H9 (cell line): ENCODE measurements around the gene SPTBN4. TPM values are rescaled to one million over a fixed set of nuclear protein-coding genes. Genes with fewer than 3 reads are reported as not detected.

Source experiments
- DNase-seq: peaks from one replicate; pipeline ENCODE4 v3.0.0-alpha.2; 2017
- H2AFZ ChIP-seq: one replicate; pipeline ENCODE4 v1.6.1; 2013; ENCODE audit warnings: mild to moderate bottlenecking, low read length, control low read depth, moderate library complexity
- H2AK5ac ChIP-seq: 2 replicates; pipeline ENCODE4 v1.6.1; 2013; ENCODE audit warnings: low read length, control low read depth, mixed read lengths; ENCODE audit not compliant: insufficient read length
- H2BK120ac ChIP-seq: one replicate; pipeline ENCODE4 v1.6.1; 2013; ENCODE audit warnings: low read depth, mild to moderate bottlenecking, low read length, control low read depth, inconsistent platforms; ENCODE audit not compliant: poor library complexity, severe bottlenecking
- H2BK12ac ChIP-seq: 2 replicates; pipeline ENCODE4 v1.6.1; 2013; ENCODE audit warnings: low read length, control low read depth, mixed read lengths, low read depth; ENCODE audit not compliant: insufficient read length
- H2BK15ac ChIP-seq: 2 replicates; pipeline ENCODE4 v1.6.1; 2013; ENCODE audit warnings: low read depth, low read length, control low read depth
- H2BK20ac ChIP-seq: one replicate; pipeline ENCODE4 v1.6.1; 2013; ENCODE audit warnings: low read depth, mild to moderate bottlenecking, low read length, control low read depth, inconsistent platforms; ENCODE audit not compliant: poor library complexity, severe bottlenecking
- H2BK5ac ChIP-seq: 2 replicates; pipeline ENCODE4 v1.6.1; 2013; ENCODE audit warnings: low read length, control low read depth, mixed read lengths; ENCODE audit not compliant: insufficient read length
- H3K14ac ChIP-seq: 2 replicates; pipeline ENCODE4 v1.6.1; 2013; ENCODE audit warnings: low read length, control low read depth; ENCODE audit not compliant: insufficient read depth
- H3K18ac ChIP-seq: 2 replicates; pipeline ENCODE4 v1.6.1; 2013; ENCODE audit warnings: low read depth, mild to moderate bottlenecking, mixed read lengths, low read length, control low read depth; ENCODE audit not compliant: insufficient read length
- H3K23ac ChIP-seq: 2 replicates; pipeline ENCODE4 v1.6.1; 2013; ENCODE audit warnings: low read length, control low read depth, mixed read lengths, low read depth; ENCODE audit not compliant: insufficient read length
- H3K23me2 ChIP-seq: 2 replicates; pipeline ENCODE4 v1.6.1; 2013; ENCODE audit warnings: low read depth, mild to moderate bottlenecking, mixed read lengths, low read length, control low read depth; ENCODE audit not compliant: insufficient read length, poor library complexity, severe bottlenecking
- H3K27ac ChIP-seq: 2 replicates; pipeline ENCODE4 v1.5.1; 2013; ENCODE audit warnings: low read length, control low read depth, mixed read lengths, low read depth; ENCODE audit not compliant: insufficient read length
- H3K27me3 ChIP-seq: 2 replicates; pipeline ENCODE4 v1.6.1; 2013; ENCODE audit warnings: low read length, control low read depth, inconsistent platforms; ENCODE audit not compliant: insufficient read depth
- H3K4ac ChIP-seq: 2 replicates; pipeline ENCODE4 v1.6.1; 2013; ENCODE audit warnings: low read depth, mild to moderate bottlenecking, control low read depth, inconsistent platforms, low read length, moderate library complexity
- H3K4me1 ChIP-seq: 2 replicates; pipeline ENCODE4 v1.6.1; 2013; ENCODE audit warnings: low read length, control low read depth, inconsistent platforms; ENCODE audit not compliant: insufficient read depth
- H3K4me2 ChIP-seq: 2 replicates; pipeline ENCODE4 v1.6.1; 2013; ENCODE audit warnings: low read length, control low read depth, mixed read lengths; ENCODE audit not compliant: insufficient read length, insufficient read depth
- H3K56ac ChIP-seq: 2 replicates; pipeline ENCODE4 v1.6.1; 2013; ENCODE audit warnings: low read depth, mild to moderate bottlenecking, mixed read lengths, low read length, control low read depth; ENCODE audit not compliant: insufficient read length
- H3K79me1 ChIP-seq: 2 replicates; pipeline ENCODE4 v1.6.1; 2013; ENCODE audit warnings: low read depth, mild to moderate bottlenecking, moderate library complexity, low read length, control low read depth, inconsistent platforms; ENCODE audit not compliant: insufficient read depth, poor library complexity, severe bottlenecking
- H3K79me2 ChIP-seq: 2 replicates; pipeline ENCODE4 v1.6.1; 2013; ENCODE audit warnings: low read length, control low read depth, inconsistent platforms; ENCODE audit not compliant: insufficient read depth
- H3K9ac ChIP-seq: 2 replicates; pipeline ENCODE4 v1.6.1; 2013; ENCODE audit warnings: low read length, control low read depth, mixed read lengths; ENCODE audit not compliant: insufficient read length; ENCODE audit errors: extremely low read depth
- H3K9me3 ChIP-seq: one replicate; pipeline ENCODE4 v1.6.1; 2013; ENCODE audit warnings: low read depth, low read length, inconsistent platforms; ENCODE audit not compliant: control insufficient read depth
- H3T11ph ChIP-seq: one replicate; pipeline ENCODE4 v1.6.1; 2013; ENCODE audit warnings: mild to moderate bottlenecking, low read length, control low read depth, inconsistent platforms
- H4K20me1 ChIP-seq: one replicate; pipeline ENCODE4 v1.6.1; 2013; ENCODE audit not compliant: control insufficient read depth, insufficient read length, insufficient read depth
- H4K5ac ChIP-seq: 2 replicates; pipeline ENCODE4 v1.6.1; 2013; ENCODE audit warnings: low read depth, mild to moderate bottlenecking, mixed read lengths, low read length, control low read depth; ENCODE audit not compliant: insufficient read length
- H4K8ac ChIP-seq: replicated peaks from 2 replicates; pipeline ENCODE4 v1.6.1; 2013; ENCODE audit warnings: low read length, control low read depth, mixed read lengths, low read depth; ENCODE audit not compliant: insufficient read length
- H4K91ac ChIP-seq: 2 replicates; pipeline ENCODE4 v1.6.1; 2013; ENCODE audit warnings: low read depth, mild to moderate bottlenecking, moderate library complexity, mixed read lengths, low read length, control low read depth; ENCODE audit not compliant: insufficient read length
- H3K27ac Mint-ChIP-seq, 3 experiments: 2 replicates in 2 of 3; 3 replicates in 1 of 3; pipeline ENCODE4 v1.8.0; 2020 to 2021; ENCODE audit warnings: mixed read lengths in 3 of 3, mild to moderate bottlenecking in 1 of 3, moderate library complexity in 1 of 3
- H3K27me3 Mint-ChIP-seq: 2 replicates; pipeline ENCODE4 v1.8.0; 2021; ENCODE audit warnings: low read depth, mild to moderate bottlenecking, moderate library complexity, mixed read lengths
- H3K36me3 Mint-ChIP-seq, 3 experiments: 2 replicates in 2 of 3; 3 replicates in 1 of 3; pipeline ENCODE4 v1.8.0; 2020 to 2021; ENCODE audit warnings: low read depth in 3 of 3, mixed read lengths in 3 of 3; ENCODE audit not compliant: insufficient read depth in 1 of 3
- H3K4me1 Mint-ChIP-seq, 2 experiments: 2 replicates each; pipeline ENCODE4 v1.8.0; 2020; ENCODE audit warnings: mixed read lengths in 2 of 2
- H3K4me3 Mint-ChIP-seq, 2 experiments: 2 replicates in 1 of 2; 3 replicates in 1 of 2; pipeline ENCODE4 v1.8.0; 2020 to 2021; ENCODE audit warnings: mild to moderate bottlenecking in 2 of 2, mixed read lengths in 2 of 2, moderate library complexity in 1 of 2
- H3K9me3 Mint-ChIP-seq, 2 experiments: 2 replicates in 1 of 2; 3 replicates in 1 of 2; pipeline ENCODE4 v1.8.0; 2020; ENCODE audit warnings: mild to moderate bottlenecking in 2 of 2, mixed read lengths in 2 of 2, moderate library complexity in 1 of 2
- CTCF ChIP-seq: fragments of 200-600 bp; sonication (generic); conservative IDR thresholded peaks from 3 replicates; pipeline ENCODE4 v1.8.0; 2021; ENCODE audit warnings: antibody characterized with exemption, mild to moderate bottlenecking
- WGBS: extraction: QIAGEN DNeasy Blood & Tissue Kit; methylation state at CpG from one replicate; pipeline ENCODE4 v1.1.7; 2013; ENCODE audit warnings: missing lambda C conversion rate, low lambda C conversion rate, mixed read lengths; ENCODE audit not compliant: insufficient read length; ENCODE audit errors: extremely low coverage; 5-methylcytosine and 5-hydroxymethylcytosine counted together
- total RNA-seq: library from RNA; stranded (reverse); gene quantifications from 2 replicates; pipeline ENCODE4 v1.2.1, GENCODE V29; 2021

Gene SPTBN4
- total RNA-seq, 1 experiment from 2014 or later: 2.9 TPM

- no peak overlapping the region for H3K18ac ChIP-seq
- no peaks in the 10 kb centered on the region for H4K20me1 ChIP-seq
- no peak overlapping the region for H3K27ac ChIP-seq
- H3K27me3 ChIP-seq: no peaks in the 10 kb centered on the region
- H3K79me1 ChIP-seq: no peaks in the 10 kb centered on the region
- H3K36me3 Mint-ChIP-seq: peaks cover 33 to 79% (median 60%) of the 10 kb centered on the region in 3 experiments
- no peak overlapping the region for H3K4me2 ChIP-seq
- no peak for DNase-seq
- H3K23ac ChIP-seq: no peak overlapping the region
- no peak overlapping the region for H3K14ac ChIP-seq
- no peak overlapping the region for H2BK15ac ChIP-seq
- no peak overlapping the region for H4K5ac ChIP-seq
- no peaks in the 10 kb centered on the region for H3K23me2 ChIP-seq
- no peaks in the 10 kb centered on the region for H3K9me3 Mint-ChIP-seq
- no CpG with 5 or more reads among the region's 2 CpGs for WGBS
- H3K4me3 Mint-ChIP-seq: no peak overlapping the region
- H3K4ac ChIP-seq: no peak overlapping the region
- H2BK12ac ChIP-seq: no peak overlapping the region
- no peak overlapping the region for H3K9ac ChIP-seq
- H4K8ac ChIP-seq: no peak overlapping the region
- no peak overlapping the region for H2AFZ ChIP-seq
- H3T11ph ChIP-seq: no peak overlapping the region
- TF ChIP-seq CTCF: no peak
- H2BK120ac ChIP-seq: no peak overlapping the region
- no peak overlapping the region for H3K56ac ChIP-seq
- H3K4me1 Mint-ChIP-seq: no peaks in the 10 kb centered on the region
- H3K27me3 Mint-ChIP-seq: no peaks in the 10 kb centered on the region; the same call in 1 of the 2 replicates
- H3K4me1 ChIP-seq: no peaks in the 10 kb centered on the region
- no peak overlapping the region for H4K91ac ChIP-seq
- H3K27ac Mint-ChIP-seq: peak overlapping the region in 1 of 3 experiments; percentile 69; a peak in 1 of 7 replicates
- H2BK5ac ChIP-seq: no peak overlapping the region
- no peaks in the 10 kb centered on the region for H3K79me2 ChIP-seq
- H2BK20ac ChIP-seq: no peak overlapping the region
- H2AK5ac ChIP-seq: no peak overlapping the region
- H3K9me3 ChIP-seq: no peaks in the 10 kb centered on the region
Observed at GRCh38 chr19:40585982-40586422, 119.2 kb downstream of the SPTBN4 start.
